Measurements from ENCODE around the gene PPRC1.
"Not testable (repeated sequence)": the region's sequence is repeated elsewhere in the genome, so short reads cannot be mapped to it uniquely, and the experiment has no call there.

Gene PPRC1

GRCh38 chr10:102188941-102189898 lies 56.4 kb downstream of the PPRC1 start:
- DNase-seq (ENCODE audit: low spot score): not testable (repeated sequence)

GRCh38 chr10:102191956-102192355 lies 59.1 kb downstream of the PPRC1 start:
- DNase-seq (ENCODE audit: low spot score): no peak

GRCh38 chr10:102195296-102195870 lies 62.5 kb downstream of the PPRC1 start:
- DNase-seq (ENCODE audit: low spot score): no peak

GRCh38 chr10:102196893-102197292 lies 64.1 kb downstream of the PPRC1 start:
- DNase-seq (ENCODE audit: low spot score): no peak

- DNase-seq (ENCODE audit: low spot score): no peak
Observed at GRCh38 chr10:102198027-102198426, 65.2 kb downstream of the PPRC1 start.
